NCI-H1092 (cell line): ENCODE data around the gene COG8.

Experiments
- DNase-seq: peaks from one replicate; lab custom pipeline; 2025; lab: John Stamatoyannopoulos, UW

The COG8 gene

DNA sequence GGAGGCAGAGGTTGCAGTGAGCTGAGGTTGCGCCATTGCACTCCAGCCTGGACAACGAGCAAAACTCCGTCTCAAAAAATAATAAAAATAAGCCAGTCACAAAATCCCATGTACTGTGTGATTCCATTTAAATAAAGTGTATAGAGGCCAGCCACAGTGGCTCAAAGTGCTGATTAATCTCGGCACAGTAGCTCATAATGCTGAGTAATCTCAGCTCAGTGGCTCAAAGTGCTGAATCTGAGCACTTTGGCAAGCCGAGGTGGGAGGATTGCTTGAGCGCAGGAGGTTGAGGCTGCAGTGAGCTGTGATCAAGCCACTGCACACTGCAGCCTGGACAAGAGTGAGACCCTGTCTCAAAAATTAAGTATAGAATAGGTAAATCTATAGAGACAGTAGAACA, 7.3 kb upstream of the COG8 start:
- no peak for DNase-seq

- DNase-seq: no peak
Measured at GRCh38 chr16:69345923-69346322, 6.6 kb upstream of the COG8 start.

DNA sequence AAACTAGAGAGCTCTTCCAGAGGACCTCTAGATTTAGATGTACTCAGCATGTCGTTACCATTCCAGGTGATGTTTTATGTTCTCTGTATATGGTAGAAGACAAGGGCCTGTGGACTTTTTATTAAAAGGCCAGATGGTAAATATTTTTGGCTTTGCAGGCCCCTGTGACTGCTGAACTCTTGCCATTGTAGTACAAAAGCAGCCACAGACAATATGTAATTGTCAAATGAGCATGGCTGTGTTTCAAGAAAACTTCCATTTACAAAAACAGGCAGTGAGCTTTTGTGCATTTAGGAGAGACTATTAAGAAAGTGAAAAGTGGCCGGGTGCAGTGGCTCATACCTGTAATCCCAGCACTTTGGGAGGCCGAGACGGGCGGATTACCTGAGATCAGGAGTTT, 4.8 kb upstream of the COG8 start:
- DNase-seq: no peak

DNA sequence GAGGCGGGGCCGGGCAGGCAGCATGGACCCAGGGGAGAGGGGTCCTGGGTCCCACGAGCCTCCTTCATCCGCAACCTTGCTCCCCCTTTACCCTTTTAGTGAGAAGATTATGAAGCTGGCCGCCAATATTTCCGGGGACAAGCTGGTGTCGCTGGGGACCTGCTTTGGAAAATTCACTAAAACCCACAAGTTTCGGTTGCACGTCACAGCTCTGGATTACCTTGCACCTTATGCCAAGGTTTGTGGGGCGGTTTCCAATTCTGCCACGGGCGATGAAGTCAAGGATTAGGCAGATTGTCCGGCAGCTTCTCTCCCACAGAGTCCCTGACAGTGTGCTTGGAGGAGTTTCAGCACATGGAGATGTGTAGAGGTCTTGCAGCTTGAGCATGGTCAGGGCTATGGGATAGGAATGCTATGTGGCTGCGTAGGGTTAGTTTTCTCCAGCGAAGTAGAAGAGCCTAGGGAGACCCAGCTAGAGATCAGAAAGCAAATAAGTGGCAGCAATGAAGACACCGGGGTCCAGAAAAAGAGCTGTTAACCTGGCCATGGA, 806 bp upstream of the COG8 start:
- no peak for DNase-seq

GRCh38 chr16:69338557-69339288, 641 bp downstream of the COG8 start:
- peak; percentile 43 for DNase-seq

DNA sequence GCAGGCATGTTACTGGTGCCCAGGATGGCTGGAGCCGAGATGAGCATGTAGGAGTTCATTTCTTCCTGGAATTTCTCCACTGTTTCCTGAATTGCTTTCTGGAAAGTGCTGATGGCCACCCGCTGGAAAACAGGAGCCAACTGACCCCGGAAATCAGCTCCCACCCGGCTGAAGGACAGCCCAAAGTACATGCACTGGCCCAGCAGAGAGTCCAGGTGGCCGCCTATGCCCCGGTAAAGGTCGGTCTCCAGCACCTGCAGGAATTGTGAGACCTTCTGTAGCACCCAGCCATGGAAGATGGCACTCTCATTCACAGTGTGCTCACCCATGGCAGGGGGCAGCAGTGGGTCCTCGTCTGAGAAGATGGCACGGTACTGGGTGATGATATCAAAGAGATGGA, 4.7 kb downstream of the COG8 start:
- no peak for DNase-seq

GRCh38 chr16:69330286-69331109, 8.9 kb downstream of the COG8 start, which contains the start of gene PDF:
Gene PDF (minus strand): TSS chr16:69330588. CDS start chr16:69330570, 18 bp downstream.
- DNase-seq: peak; percentile 91

DNA sequence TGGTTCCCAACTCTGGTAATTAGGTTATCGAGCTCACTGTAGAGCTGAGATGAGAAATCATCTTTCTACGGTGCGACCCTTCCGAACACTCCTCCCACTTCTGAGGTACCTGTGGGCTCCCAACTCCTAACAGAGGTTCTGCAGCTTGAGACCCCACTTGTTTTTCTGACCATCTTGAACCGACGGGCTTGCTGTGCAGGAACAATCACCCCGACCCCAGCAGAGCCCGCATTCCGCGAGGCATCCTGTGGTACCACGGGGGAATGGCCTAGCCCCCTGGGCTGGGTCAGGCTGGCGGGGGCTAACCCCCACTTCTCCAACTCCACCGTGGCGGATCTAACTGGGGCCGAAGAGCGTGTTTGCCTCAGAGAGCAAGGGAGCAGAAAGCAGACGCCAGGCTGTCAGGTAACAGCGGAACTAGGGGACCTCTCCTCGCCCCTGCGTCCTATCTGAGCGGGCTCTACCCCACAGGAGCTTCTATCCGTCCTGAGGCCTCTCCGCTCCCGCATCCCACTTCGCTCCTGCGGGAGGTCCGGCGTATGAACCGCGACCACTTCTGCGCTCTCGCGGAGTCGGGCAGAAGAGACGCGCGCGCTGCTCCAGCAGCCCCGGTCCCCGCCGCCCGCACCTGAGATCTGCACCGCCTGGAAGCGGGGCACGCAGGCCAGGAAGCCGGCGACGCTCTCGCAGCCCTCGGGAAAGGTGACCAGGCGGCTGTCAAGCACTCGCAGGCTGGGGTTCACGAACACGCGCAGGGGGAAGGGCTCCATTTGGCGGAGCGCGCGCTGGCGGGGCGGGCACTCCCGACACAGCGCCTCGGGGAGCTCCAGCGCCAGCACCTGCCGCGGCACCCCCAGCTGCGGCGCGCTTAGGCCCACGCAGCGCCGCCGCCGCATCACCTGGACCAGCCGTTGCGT, 9.7 kb downstream of the COG8 start:
- DNase-seq: no peak

DNA sequence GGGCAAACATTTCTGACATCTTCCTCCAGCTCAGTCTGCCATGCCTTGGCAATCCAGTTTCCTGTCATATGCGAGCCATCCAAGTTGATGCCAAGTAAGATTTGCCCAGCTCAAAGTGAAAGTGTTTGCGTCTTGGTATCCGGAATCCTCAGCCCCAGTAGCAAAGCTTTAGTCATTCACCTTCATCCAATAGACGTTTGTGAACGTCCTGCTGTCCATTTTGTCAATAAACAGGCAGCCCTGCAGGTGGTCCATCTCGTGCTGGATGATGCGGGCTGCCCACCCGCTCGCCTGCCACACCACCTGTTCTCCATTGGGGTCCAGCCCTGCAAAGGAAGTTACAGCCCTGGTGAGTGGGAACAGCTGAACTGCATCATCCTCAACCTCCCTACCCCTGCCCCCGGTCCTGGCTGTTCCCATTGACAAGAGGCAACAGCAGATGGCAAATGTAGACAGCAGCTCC, 10.5 kb downstream of the COG8 start:
- DNase-seq: no peak

DNA sequence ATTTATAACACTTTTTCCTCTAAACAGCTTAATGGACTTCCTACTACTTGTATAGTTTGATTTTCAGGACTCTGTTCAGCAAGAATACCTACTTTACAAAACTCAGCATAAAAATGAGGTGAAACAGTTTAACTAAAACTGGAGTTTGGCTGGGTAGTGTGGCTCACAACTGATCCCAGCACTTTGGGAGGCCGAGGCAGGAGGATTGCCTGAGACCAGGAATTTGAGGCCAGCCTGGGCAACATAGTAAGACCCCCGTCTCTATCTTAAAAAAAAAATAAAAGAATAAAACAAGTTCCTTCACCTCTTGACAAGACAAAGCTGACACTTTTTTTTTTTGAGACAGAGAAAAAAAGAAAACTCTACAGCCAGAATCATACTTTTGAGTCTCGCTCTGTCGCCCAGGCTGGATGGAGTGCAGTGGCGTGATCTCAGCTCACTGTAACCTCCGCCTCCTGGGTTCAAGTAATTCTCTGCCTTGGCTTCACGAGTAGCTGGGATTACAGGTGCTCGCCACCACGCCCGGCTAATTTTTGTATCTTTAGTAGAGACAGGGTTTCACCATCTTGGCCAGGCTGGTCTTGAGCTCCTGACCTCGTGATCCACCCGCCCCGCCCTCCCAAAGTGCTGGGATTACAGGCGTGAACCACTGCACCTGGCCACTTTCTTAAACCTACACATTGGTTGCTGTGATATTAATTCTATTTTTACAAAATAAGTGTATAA, 11.6 kb downstream of the COG8 start:
- no peak for DNase-seq

DNA sequence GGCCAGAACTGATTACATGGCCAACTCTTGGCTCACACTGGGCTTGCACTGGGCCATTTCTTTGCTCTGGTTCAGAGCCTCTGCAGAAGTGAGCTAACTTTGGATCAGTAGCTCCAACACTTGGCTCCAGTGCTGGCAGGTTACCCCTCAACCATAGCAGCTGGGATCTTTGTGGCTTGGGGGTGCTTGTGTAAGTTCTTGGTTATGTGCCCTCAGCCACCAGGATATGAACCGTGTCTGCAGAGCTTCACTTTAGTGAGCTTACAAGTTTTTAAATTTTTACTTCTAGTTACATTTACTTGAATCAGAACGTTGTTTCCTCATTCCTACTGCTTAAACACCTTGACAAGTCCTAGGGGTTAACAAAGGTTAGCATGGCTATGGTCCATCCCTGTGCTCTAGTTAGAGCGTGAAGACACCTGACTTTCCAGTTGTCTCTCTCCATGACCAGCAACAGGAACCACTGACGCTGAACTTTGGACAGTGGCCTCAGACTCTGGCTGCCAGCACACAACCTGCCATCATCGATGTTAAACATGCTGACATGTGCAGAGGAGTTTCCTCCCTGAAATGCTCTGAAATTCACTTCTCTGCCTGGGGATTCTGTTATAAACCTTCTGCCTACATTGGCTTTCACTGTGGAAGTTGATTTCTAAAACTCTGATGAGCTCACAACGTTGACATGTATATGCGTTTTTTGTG, 13.0 kb downstream of the COG8 start:
- DNase-seq: no peak

DNA sequence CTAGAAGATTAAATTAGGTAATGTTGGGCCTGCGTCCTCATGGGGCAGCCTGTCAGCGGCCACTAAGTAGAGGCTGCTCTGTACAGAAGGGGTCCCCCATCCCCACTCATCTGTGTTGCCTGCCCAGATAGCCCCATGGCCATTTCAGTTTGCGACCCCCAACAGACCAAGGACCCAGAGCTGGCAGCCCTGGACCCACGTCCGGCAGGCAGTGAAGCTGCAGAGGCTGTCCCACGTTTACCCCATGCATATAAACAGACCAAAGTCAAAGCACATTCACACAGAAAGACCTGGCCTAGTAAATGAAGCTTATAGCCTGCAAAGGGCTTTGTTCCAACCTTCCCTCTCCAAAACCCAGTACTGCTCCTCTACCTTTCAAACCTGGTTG, 13.6 kb downstream of the COG8 start:
- no peak for DNase-seq

- DNase-seq: no peak
Measured at GRCh38 chr16:69324585-69325253, 14.6 kb downstream of the COG8 start.

- no peak for DNase-seq
Measured at GRCh38 chr16:69324013-69324531, 15.3 kb downstream of the COG8 start.

GRCh38 chr16:69323415-69323814, 15.9 kb downstream of the COG8 start:
- no peak for DNase-seq

GRCh38 chr16:69322343-69322742, 17.0 kb downstream of the COG8 start:
- DNase-seq: no peak

- no peak for DNase-seq
Measured at GRCh38 chr16:69321080-69321479, 18.3 kb downstream of the COG8 start.

GRCh38 chr16:69320740-69321073, 18.7 kb downstream of the COG8 start:
- DNase-seq: no peak

DNA sequence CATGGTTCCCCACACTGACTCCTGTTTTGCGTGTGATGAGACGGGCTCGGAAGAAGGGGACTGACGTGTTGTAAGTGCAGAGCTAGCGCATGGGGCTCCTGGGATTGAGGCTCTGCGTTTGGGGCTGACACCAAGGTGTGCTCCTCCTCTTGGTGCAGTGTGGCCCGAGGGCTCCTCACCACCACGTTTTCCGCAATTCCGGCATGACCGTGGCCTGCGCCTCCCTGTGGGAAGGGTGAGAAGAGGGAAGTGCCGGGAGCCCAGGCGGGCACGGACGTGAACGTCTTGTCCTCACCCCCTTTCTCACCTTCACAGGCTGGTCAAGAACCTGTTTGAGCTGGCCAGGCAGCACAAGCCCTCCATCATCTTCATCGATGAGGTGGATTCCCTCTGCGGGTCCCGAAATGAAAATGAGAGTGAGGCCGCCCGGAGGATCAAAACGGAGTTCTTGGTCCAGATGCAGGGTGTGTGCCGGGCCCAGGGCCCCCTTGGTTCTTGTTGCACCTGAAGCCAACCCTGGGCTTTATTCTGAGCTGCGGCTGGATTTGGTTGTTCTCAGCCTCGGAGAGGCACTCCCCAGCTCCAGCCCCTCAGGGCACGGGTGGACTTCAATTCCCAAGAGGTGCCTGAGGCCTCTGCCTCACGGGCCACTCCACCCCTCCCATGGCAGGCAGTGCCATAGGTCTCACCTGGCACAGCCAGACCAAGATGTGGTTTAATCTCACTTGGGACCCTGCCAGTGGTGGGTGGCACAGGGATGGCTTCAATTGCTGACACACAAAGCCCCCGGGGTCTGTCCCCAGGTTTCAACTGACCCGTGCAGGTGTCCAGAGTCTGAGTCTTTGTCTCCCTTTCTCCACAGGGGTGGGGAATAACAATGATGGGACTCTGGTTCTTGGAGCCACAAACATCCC, 19.3 kb downstream of the COG8 start:
- no peak for DNase-seq
